Fibroblast of gingiva (primary cell): ENCODE results near the gene NGLY1.

Experiments used
- DNase-seq: peaks from one replicate; pipeline ENCODE4 v3.0.0-alpha.2; 2011; ENCODE audit warnings: low read depth

NGLY1 gene, protein sequence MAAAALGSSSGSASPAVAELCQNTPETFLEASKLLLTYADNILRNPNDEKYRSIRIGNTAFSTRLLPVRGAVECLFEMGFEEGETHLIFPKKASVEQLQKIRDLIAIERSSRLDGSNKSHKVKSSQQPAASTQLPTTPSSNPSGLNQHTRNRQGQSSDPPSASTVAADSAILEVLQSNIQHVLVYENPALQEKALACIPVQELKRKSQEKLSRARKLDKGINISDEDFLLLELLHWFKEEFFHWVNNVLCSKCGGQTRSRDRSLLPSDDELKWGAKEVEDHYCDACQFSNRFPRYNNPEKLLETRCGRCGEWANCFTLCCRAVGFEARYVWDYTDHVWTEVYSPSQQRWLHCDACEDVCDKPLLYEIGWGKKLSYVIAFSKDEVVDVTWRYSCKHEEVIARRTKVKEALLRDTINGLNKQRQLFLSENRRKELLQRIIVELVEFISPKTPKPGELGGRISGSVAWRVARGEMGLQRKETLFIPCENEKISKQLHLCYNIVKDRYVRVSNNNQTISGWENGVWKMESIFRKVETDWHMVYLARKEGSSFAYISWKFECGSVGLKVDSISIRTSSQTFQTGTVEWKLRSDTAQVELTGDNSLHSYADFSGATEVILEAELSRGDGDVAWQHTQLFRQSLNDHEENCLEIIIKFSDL

GRCh38 chr3:25782938-25783660 is at the start of gene NGLY1:
TSS of gene NGLY1 (minus strand) at chr3:25783443. CDS start at chr3:25783390, 53 bp downstream.
- peak; percentile 78 for DNase-seq

DNA sequence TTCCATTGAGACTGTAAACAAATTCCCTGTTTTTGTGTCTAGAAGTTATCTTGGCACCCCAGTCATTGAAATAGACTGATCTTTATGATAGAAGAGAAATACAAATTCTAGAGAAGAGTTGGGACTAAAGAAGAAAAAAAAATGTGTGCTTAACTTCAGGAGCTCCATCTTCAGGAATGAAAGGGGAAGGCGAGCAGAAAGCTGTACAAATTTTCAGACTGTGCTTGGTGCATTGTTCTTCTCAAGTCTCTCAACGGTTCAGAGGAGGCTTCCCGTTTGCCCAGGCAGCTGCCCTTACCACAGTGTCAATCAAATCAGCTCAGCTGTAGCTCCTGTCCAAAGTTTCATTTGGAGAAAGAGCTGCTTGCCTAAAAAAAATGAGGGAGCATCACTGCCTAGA is 48.3 kb upstream of the NGLY1 start:
- peak; percentile 14 for DNase-seq

DNA sequence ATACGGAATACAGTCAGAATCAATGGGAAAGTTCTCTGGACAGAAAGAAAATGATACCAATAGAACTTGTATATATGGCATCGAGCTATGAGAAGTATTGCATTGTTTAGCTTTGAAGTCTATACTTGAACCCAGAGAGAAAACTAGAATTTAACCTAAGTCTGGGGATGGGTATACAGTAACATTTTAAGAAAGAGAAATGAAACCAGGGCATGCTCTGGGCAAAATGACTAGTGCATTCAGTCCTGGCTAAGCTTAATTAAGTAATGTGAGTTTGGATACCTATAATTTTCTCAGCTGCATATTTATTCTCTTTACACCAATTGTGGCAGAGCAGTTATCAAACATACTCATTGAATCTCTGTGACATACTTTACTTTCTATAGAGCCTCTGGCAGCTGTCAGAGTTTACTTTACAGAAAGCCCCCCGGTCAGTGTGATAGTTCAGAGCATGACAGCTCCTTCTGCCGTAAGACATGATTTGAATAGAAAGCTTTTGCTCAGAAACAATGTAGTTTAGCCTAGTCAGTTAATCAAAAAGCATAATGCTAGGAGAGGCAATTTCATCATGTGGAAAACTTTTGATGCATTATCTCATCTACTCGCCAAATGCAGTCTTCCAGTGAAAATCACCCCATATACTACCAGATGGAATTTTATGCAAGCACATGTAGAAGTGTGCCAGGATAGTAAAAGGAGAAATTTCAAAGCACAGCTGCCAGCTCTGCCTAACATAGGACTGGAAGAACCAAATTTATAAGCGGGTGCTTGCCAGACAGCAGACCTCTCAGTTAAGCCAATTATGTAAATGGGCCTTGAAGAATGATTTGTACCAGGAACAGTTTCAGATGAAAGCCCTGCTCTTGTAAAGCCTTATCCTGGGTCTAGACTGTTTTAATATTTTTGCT is 47.4 kb upstream of the NGLY1 start:
- no peak for DNase-seq

GRCh38 chr3:25826510-25826909 is 43.3 kb upstream of the NGLY1 start:
- no peak for DNase-seq

GRCh38 chr3:25823314-25823713 is 40.1 kb upstream of the NGLY1 start:
- DNase-seq = no peak

- no peak for DNase-seq
Measured at GRCh38 chr3:25821746-25822573, 38.7 kb upstream of the NGLY1 start.

DNA sequence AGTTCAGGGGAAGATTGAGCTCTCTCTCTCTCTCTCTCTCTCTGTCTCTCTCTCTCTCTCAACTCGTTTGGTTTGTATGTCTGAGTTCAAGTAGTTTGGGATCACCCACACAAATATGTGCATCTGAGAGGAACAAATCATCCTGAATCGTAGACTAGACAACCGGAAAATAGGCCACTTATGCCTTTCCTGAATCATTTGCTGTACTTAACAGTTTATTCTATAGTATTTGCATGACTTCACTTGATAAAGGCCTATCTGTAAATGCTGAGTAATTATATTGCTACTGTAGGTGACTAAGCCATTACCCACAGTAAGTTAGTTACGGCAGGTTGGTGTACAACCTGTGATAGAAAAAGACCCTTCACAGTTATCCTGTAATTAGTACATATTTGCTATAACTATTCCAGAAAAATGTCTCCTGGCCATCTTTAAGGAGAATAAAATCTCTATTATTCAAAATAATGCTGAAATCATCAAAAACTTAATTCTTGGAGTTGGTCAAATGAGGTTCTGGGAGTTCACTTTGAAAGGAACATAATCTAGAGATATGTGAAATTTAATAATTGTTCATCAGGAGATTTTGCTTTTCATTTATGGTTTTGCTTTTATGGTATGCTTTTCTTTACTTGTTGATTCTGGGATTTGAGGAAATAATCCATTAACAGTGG is 37.7 kb upstream of the NGLY1 start:
- no peak for DNase-seq

GRCh38 chr3:25820366-25820765 is 37.1 kb upstream of the NGLY1 start:
- DNase-seq = peak; percentile 93

DNA sequence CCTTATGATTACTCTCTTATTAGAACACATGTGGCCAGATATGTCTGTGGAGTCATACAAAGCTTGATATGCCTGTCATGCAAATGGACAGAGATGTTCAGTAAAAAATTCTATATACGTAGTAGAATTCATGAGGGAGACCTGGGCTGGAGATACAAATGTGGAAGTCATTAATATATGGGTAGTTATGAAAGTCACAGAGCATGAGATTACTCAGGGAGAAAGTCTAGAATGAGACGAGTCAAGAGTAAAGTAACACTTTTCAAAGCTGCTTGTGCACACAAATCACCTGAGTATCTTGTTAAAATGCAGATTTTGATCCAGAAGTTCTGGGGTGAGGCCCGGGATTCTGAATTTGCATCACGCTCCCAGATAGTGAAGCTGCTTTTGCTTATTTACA is 35.1 kb upstream of the NGLY1 start:
- no peak for DNase-seq

DNA sequence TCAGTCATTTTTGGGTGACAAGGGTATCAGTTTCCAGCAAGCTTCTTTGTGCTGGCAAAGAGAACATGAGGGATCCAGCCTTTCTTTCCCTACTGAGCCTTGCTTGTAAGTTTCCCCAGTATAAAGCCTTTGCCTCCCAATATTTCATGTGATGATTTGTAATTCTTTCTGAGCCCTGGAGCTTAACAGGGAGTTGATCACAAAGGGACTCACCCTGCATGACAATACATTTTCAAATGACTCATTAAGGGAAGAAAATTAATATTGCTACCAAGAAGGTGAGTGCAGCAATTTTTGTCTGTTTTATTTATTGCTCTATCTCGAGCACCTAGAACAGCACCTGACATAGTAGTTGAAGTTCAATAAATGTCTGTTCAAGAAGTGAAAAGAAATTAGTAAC is 34.4 kb upstream of the NGLY1 start:
- DNase-seq = no peak

- DNase-seq = no peak
Measured at GRCh38 chr3:25817107-25817506, 33.9 kb upstream of the NGLY1 start.

- no peak for DNase-seq
Measured at GRCh38 chr3:25812644-25813043, 29.4 kb upstream of the NGLY1 start.

GRCh38 chr3:25804676-25805075 is 21.4 kb upstream of the NGLY1 start:
- DNase-seq = no peak

- DNase-seq = no peak
Measured at GRCh38 chr3:25803833-25804232, 20.6 kb upstream of the NGLY1 start.

- DNase-seq = no peak
Measured at GRCh38 chr3:25801786-25802185, 18.5 kb upstream of the NGLY1 start.

GRCh38 chr3:25789596-25790556 is 6.6 kb upstream of the NGLY1 start, which contains the start of gene OXSM:
TSS of gene OXSM (plus strand) at chr3:25790090. CDS start at chr3:25791021, 931 bp downstream.
- peak; percentile 88 for DNase-seq

DNA sequence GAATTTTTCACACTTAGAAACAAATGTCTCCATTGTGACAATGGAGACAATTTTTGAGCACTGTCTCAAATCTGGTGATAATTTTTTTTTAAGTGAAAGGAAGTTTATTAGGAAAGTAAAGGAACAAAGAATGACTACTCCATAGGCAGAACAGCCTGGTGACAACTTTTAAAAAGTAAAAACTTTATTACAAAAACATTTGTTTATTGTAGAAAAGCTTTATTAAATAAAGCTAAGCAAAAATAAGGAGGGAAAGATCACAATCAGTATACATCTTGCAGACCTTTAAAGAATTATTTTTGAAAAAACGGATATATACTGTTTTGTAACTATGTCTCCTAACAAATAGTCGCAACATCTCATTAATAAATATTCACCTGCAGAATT is 6.0 kb upstream of the NGLY1 start:
- DNase-seq = no peak

DNA sequence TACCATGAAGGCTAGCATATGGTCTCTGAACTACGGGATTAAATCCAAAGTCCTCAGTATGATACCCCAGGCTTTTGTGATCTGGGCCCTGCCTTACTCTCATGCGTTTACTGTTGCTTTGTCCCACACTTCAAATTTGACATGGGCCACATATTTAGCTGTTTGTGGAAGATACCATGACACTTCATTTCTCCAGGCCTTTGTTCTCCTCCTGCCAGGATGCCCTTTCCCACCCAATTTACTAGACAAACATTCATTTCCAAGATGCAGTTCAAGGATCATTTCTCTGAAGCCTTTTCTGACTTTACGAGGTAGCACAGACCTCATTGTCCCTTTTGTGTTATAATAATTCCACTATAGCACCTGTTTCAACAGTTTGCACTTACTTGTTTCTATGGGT is 4.4 kb upstream of the NGLY1 start:
- no peak for DNase-seq

- DNase-seq = no peak
Measured at GRCh38 chr3:25785826-25786225, 2.6 kb upstream of the NGLY1 start.
